GM12878 (cell line): ENCODE results near the gene GRM7. TPM values are rescaled to one million over a fixed set of nuclear protein-coding genes. Genes with fewer than 3 reads are reported as not detected.

Experiments
- ATAC-seq: fragments of 200-7000 bp; cut with Tn5 transposase; 3 replicates; pipeline ENCODE4 v1.9.1; 2020; ENCODE audit warnings: mild to moderate bottlenecking, moderate library complexity
- BruUV-seq: library from RNA; stranded (reverse); fragments of 400-500 nt; replicated peaks from 2 replicates; lab custom pipeline; 2021; lab: Mats Ljungman, UMichigan
- CTCF ChIA-PET: fragments of 300-600 bp; sonication (Branson Sonifier 250); formaldehyde crosslinking; extraction: SDS; loops from one replicate; lab custom pipeline; 2021; ENCODE audit warnings: inconsistent platforms; lab: Yijun Ruan, JAX
- POLR2A ChIA-PET: fragments of 350-600 bp; formaldehyde crosslinking; extraction: SDS; loops from one replicate; lab custom pipeline; 2021; ENCODE audit warnings: inconsistent platforms; lab: Charles Lee
- RAD21 ChIA-PET: fragments of 300-600 bp; sonication (Branson Sonifier 250); formaldehyde crosslinking; loops from one replicate; lab custom pipeline; 2023; ENCODE audit warnings: antibody characterized with exemption; ENCODE audit not compliant: unreplicated experiment; lab: Charles Lee
- SMC1A ChIA-PET: fragments of 300-600 bp; sonication (Branson Sonifier 250); formaldehyde crosslinking; loops from one replicate; lab custom pipeline; 2023; ENCODE audit not compliant: unreplicated experiment, uncharacterized antibody; lab: Charles Lee
- DNase-seq: peaks from one replicate; pipeline ENCODE4 v3.0.0-alpha.2; 2011; ENCODE audit warnings: low read depth, low spot score
- FAIRE-seq: peaks from 3 replicates; lab custom pipeline; 2011; peaks lifted over from hg19 to GRCh38; lab: Jason Lieb, UNC
- H2AFZ ChIP-seq: 2 replicates; pipeline ENCODE4 v1.6.0; 2011; ENCODE audit warnings: low read depth, low read length, control low read depth; ENCODE audit not compliant: control insufficient read depth
- H3K27ac ChIP-seq: 2 replicates; pipeline ENCODE4 v1.5.1; 2011; ENCODE audit warnings: control low read depth; ENCODE audit not compliant: control insufficient read depth, insufficient read depth
- H3K27me3 ChIP-seq, 2 experiments: replicated peaks in 1 of 2; 2 replicates each; pipeline versions ENCODE4 v1.6.0 to v1.6.1; 2011; ENCODE audit warnings: low read length in 1 of 2; ENCODE audit not compliant: control insufficient read depth in 2 of 2, insufficient read depth in 2 of 2
- H3K36me3 ChIP-seq, 2 experiments: 2 replicates each; pipeline ENCODE4 v1.5.1; 2011; ENCODE audit warnings: low read length in 1 of 2; ENCODE audit not compliant: control insufficient read depth in 2 of 2, insufficient read depth in 2 of 2
- H3K4me1 ChIP-seq: 2 replicates; pipeline ENCODE4 v1.6.1; 2011; ENCODE audit warnings: mild to moderate bottlenecking, low read length, moderate library complexity, mixed read lengths; ENCODE audit not compliant: control insufficient read depth, insufficient read depth
- H3K4me2 ChIP-seq: 2 replicates; pipeline ENCODE4 v1.6.0; 2011; ENCODE audit warnings: control low read depth; ENCODE audit not compliant: control insufficient read depth, insufficient read depth
- H3K4me3 ChIP-seq: fragments of 200-600 bp; sonication (generic); 2 replicates; pipeline ENCODE4 v1.5.1; 2016
- H3K79me2 ChIP-seq: 2 replicates; pipeline ENCODE4 v1.6.0; 2011; ENCODE audit warnings: low read length; ENCODE audit not compliant: control insufficient read depth, insufficient read depth
- H3K9ac ChIP-seq: 2 replicates; pipeline ENCODE4 v1.8.0; 2011; ENCODE audit warnings: low read length, control low read depth, mixed read lengths; ENCODE audit not compliant: control insufficient read depth, insufficient read depth
- H3K9me3 ChIP-seq: replicated peaks from 3 replicates; pipeline ENCODE4 v1.5.1; 2011; ENCODE audit warnings: mild to moderate bottlenecking, low read length; ENCODE audit not compliant: control insufficient read depth, insufficient read depth
- H4K20me1 ChIP-seq: 2 replicates; pipeline ENCODE4 v1.6.0; 2011; ENCODE audit not compliant: control insufficient read depth, insufficient read depth
- BHLHE40 ChIP-seq, 2 experiments: fragments of 450-650 bp in 1 of 2; IDR thresholded peaks; 2 replicates each; pipeline ENCODE4 v1.6.1; 2011 to 2017; ENCODE audit warnings: low read depth in 2 of 2, borderline replicate concordance in 1 of 2, improper control_type of control experiment in 1 of 2, low read length in 1 of 2, mild to moderate bottlenecking in 1 of 2
- BRCA1 ChIP-seq: IDR thresholded peaks from 2 replicates; pipeline ENCODE4 v1.6.1; 2011; ENCODE audit warnings: low read depth, low read length, improper control_type of control experiment
- CHD4 ChIP-seq: fragments of 200-600 bp; sonication (generic); IDR thresholded peaks from 2 replicates; pipeline ENCODE4 v1.6.1; 2016; ENCODE audit warnings: mild to moderate bottlenecking
- EED ChIP-seq: sonication (generic); IDR thresholded peaks from 2 replicates; pipeline ENCODE4 v1.6.1; 2016; ENCODE audit warnings: antibody characterized with exemption, low read depth
- ETV6 ChIP-seq, 2 experiments: fragments of 450-650 bp in 1 of 2; IDR thresholded peaks in 1 of 2; conservative IDR thresholded peaks in 1 of 2; 2 replicates each; pipeline ENCODE4 v1.6.1; 2014; ENCODE audit warnings: antibody characterized with exemption in 1 of 2, borderline replicate concordance in 1 of 2, low read depth in 1 of 2, mild to moderate bottlenecking in 1 of 2, moderate library complexity in 1 of 2
- EZH2 ChIP-seq: IDR thresholded peaks from 2 replicates; pipeline ENCODE4 v1.6.1; 2012; ENCODE audit warnings: low read depth, mild to moderate bottlenecking, control low read depth, inconsistent platforms, low read length, borderline replicate concordance; ENCODE audit not compliant: control insufficient read depth
- GATAD2B ChIP-seq: fragments of 450-650 bp; conservative IDR thresholded peaks from 2 replicates; pipeline ENCODE4 v1.6.1; 2017; ENCODE audit warnings: low read depth, mild to moderate bottlenecking, moderate library complexity
- JUNB ChIP-seq: IDR thresholded peaks from 2 replicates; pipeline ENCODE4 v1.6.1; 2016; ENCODE audit warnings: antibody characterized with exemption, mild to moderate bottlenecking
- MYC ChIP-seq: IDR thresholded peaks from 2 replicates; pipeline ENCODE4 v1.6.1; 2011; ENCODE audit warnings: mild to moderate bottlenecking, low read length, moderate library complexity, inconsistent platforms; ENCODE audit not compliant: insufficient read depth, insufficient replicate concordance, insufficient read length, severe bottlenecking
- NBN ChIP-seq: fragments of 450-650 bp; IDR thresholded peaks from 2 replicates; pipeline ENCODE4 v1.6.1; 2016
- POLR2AphosphoS5 ChIP-seq: IDR thresholded peaks from 2 replicates; pipeline ENCODE4 v1.6.1; 2011; ENCODE audit warnings: mild to moderate bottlenecking, low read length, inconsistent platforms
- SPI1 ChIP-seq: IDR thresholded peaks from 2 replicates; pipeline ENCODE4 v1.6.1; 2011; ENCODE audit warnings: low read depth, mild to moderate bottlenecking, low read length, moderate library complexity, borderline replicate concordance; ENCODE audit not compliant: insufficient read depth
- ZNF217 ChIP-seq: fragments of 450-650 bp; IDR thresholded peaks from 2 replicates; pipeline ENCODE4 v1.6.1; 2017; ENCODE audit warnings: antibody characterized with exemption, mild to moderate bottlenecking
- WGBS: methylation state at CpG from one replicate; pipeline ENCODE4 v1.1.6; 2016; ENCODE audit warnings: low lambda C conversion rate; ENCODE audit not compliant: insufficient replicate concordance, insufficient coverage; ENCODE audit errors: missing lambda C conversion rate; 5-methylcytosine and 5-hydroxymethylcytosine counted together
- in situ Hi-C: fragments of 300-500 bp; cut with MboI; formaldehyde crosslinking; loops from 9 replicates; pipeline ENCODE4 v1.14.3; 2018; ENCODE audit warnings: mixed read lengths
- intact Hi-C: fragments of 100-400 bp; cut with micrococcal nuclease; formaldehyde crosslinking; loops from one replicate; pipeline ENCODE4 v1.14.2; 2022; ENCODE audit not compliant: unreplicated experiment
- polyA plus RNA-seq, 11 experiments: library from polyadenylated mRNA; depleted of rRNA in 4 of 11; unstranded in 6 of 11; stranded (reverse) in 5 of 11; fragments of >200 nt; fragmentation: Nextera tagmentation in 4 of 11; fragmentation: Illumina TruSeq in 1 of 11; extraction: Ambion mirVana in 4 of 11; extraction: Trizol in 1 of 11; gene quantifications; 1 replicate in 1 of 11; 2 replicates in 10 of 11; pipeline versions ENCODE4 v1.2.1 to v1.2.3, GENCODE V29; 2011 to 2016; ENCODE audit warnings: inconsistent platforms in 2 of 11, missing spikeins in 2 of 11, low read depth in 1 of 11
- total RNA-seq, 4 experiments: library from RNA; depleted of rRNA in 3 of 4; stranded (reverse); fragments of >200 nt in 3 of 4; fragmentation: Illumina TruSeq in 1 of 4; extraction: Trizol in 1 of 4; gene quantifications; 2 replicates each; pipeline versions ENCODE4 v1.2.1 to v1.2.3, GENCODE V29; 2013 to 2021
- TF ChIP-seq, protein P1 (sequence below): fragments of 450-650 bp; IDR thresholded peaks from 2 replicates; pipeline ENCODE4 v1.6.1; 2016; ENCODE audit warnings: mild to moderate bottlenecking

GRM7 gene
- total and polyA plus RNA-seq, 10 of the 15 experiments (the other 5 are each of a cell fraction or from before 2014, with no cell fraction given): not detected

DNA sequence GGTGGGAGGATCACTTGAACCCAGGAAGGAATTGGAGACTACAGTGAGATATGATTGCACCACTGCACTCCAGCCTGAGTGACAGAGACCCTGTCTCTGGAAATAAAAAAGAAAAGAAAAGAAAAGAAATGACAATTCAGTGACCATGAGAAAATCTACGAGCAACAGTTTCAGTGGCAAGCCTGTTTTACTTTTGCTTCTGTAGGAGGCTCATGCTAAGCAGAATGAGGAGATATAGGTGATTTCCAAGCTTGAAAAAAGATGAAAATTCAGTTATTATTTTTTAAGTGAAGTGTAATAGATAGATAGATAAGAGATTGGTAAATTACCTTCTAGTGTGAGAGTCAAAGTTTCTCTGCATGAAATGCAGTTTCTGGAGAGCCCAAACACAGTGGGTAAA is 651.1 kb downstream of the GRM7 start:
- ATAC-seq: peak; percentile 53
- Histone ChIP-seq H3K9ac (no peak overlapping the region), H3K27me3 (no peaks in the 10 kb centered on the region)
- no peak for TF ChIP-seq JUNB
- TF ChIP-seq, protein P1, sequence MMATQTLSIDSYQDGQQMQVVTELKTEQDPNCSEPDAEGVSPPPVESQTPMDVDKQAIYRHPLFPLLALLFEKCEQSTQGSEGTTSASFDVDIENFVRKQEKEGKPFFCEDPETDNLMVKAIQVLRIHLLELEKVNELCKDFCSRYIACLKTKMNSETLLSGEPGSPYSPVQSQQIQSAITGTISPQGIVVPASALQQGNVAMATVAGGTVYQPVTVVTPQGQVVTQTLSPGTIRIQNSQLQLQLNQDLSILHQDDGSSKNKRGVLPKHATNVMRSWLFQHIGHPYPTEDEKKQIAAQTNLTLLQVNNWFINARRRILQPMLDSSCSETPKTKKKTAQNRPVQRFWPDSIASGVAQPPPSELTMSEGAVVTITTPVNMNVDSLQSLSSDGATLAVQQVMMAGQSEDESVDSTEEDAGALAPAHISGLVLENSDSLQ: peak; percentile 55; the same call in 1 of the 2 replicates
- TF ChIP-seq, all 136 proteins: peak for 1
- CTCF ChIA-PET: interaction anchor here (0.7 to 1.0 kb wide), 2 partner anchors 8 to 54 kb away, joined by 3 read pairs; no protein-coding TSS in a partner anchor
- BruUV-seq: no TSS peak
- SMC1A ChIA-PET: interaction anchor here (1.0 to 1.8 kb wide), 4 partner anchors 11 to 119 kb away, joined by 3 to 5 read pairs (median 3); no protein-coding TSS in a partner anchor
- no peaks in the 10 kb centered on the region for H3K36me3 ChIP-seq
- in situ Hi-C loops: no loop called here
- no peaks in the 10 kb centered on the region for H3K79me2 ChIP-seq
- DNase-seq: no peak
- H4K20me1 ChIP-seq: no peaks in the 10 kb centered on the region
- H3K27ac ChIP-seq: no peak overlapping the region
- WGBS: 7% methylated on average over 1 of the region's 1 CpG
- intact Hi-C loops: no loop called here
- FAIRE-seq: no peak
- RAD21 ChIA-PET: interaction anchor here (0.8 kb wide), 1 partner anchor 62 kb away, joined by 3 read pairs; no protein-coding TSS in a partner anchor
- no peak overlapping the region for H3K4me3 ChIP-seq
- POLR2A ChIA-PET: no interaction called here
- no peak overlapping the region for H2AFZ ChIP-seq
- no peaks in the 10 kb centered on the region for H3K9me3 ChIP-seq
- no peaks in the 10 kb centered on the region for H3K4me1 ChIP-seq
- H3K4me2 ChIP-seq: no peak overlapping the region

GRCh38 chr3:7518026-7518425 is 657.1 kb downstream of the GRM7 start:
- no peak for ATAC-seq
- H2AFZ ChIP-seq: no peak overlapping the region
- no peak overlapping the region for H3K9ac ChIP-seq
- intact Hi-C loops: no loop called here
- no peaks in the 10 kb centered on the region for H3K9me3 ChIP-seq
- no peak for DNase-seq
- WGBS: 30% methylated on average over 3 of the region's 3 CpGs
- H3K4me2 ChIP-seq: no peak overlapping the region
- POLR2A ChIA-PET: no interaction called here
- no peaks in the 10 kb centered on the region for H4K20me1 ChIP-seq
- no TSS peak for BruUV-seq
- no peak overlapping the region for H3K4me3 ChIP-seq
- in situ Hi-C loops: no loop called here
- H3K79me2 ChIP-seq: no peaks in the 10 kb centered on the region
- no peaks in the 10 kb centered on the region for H3K36me3 ChIP-seq
- CTCF ChIA-PET: interaction anchor here (1.2 to 1.3 kb wide), 2 partner anchors 14 to 100 kb away, joined by 3 to 4 read pairs; no protein-coding TSS in a partner anchor
- SMC1A ChIA-PET: interaction anchor here (0.8 to 2.3 kb wide), 6 partner anchors 8 to 311 kb away, joined by 3 to 6 read pairs (median 4); no protein-coding TSS in a partner anchor
- no peak overlapping the region for H3K27ac ChIP-seq
- RAD21 ChIA-PET: no interaction called here
- no peaks in the 10 kb centered on the region for H3K4me1 ChIP-seq
- FAIRE-seq: no peak
- H3K27me3 ChIP-seq: no peaks in the 10 kb centered on the region
- TF ChIP-seq BRCA1 (no peak), SPI1 (no peak), EZH2 (no peak), BHLHE40 (IDR thresholded peaks at IDR 0.05; ENCODE audit: borderline replicate concordance in 1 of 2, low read depth in 2 of 2, low read length in 1 of 2) (no peak), CHD4 (no peak), POLR2AphosphoS5 (no peak), NBN (no peak), MYC (no peak), ZNF217 (no peak), GATAD2B (no peak), EED (no peak), ETV6 (conservative IDR thresholded peaks at IDR 0.05 in 1 of 2, IDR thresholded peaks at IDR 0.05 in 1 of 2; ENCODE audit: borderline replicate concordance in 1 of 2, low read depth in 1 of 2) (no peak)
